Germinal center (tissue), 1 donor: ENCODE results near the gene POU2F1.
"Not testable (repeated sequence)": the region's sequence is repeated elsewhere in the genome, so short reads cannot be mapped to it uniquely, and the experiment has no call there.

Source experiments
- DNase-seq: peaks from one replicate; pipeline ENCODE4 v3.0.0; 2012; ENCODE audit warnings: mixed read lengths, low spot score

The POU2F1 gene

GRCh38 chr1:167205306-167206050 is 15.2 kb upstream of the POU2F1 start:
- not testable (repeated sequence) for DNase-seq

- no peak for DNase-seq
Measured at GRCh38 chr1:167206166-167206835, 14.4 kb upstream of the POU2F1 start.

- peak; percentile 25 for DNase-seq
Measured at GRCh38 chr1:167207940-167208623, 12.6 kb upstream of the POU2F1 start.

GRCh38 chr1:167208624-167208976 is 12.1 kb upstream of the POU2F1 start:
- no peak for DNase-seq

GRCh38 chr1:167209044-167209443 is 11.6 kb upstream of the POU2F1 start:
- no peak for DNase-seq

- DNase-seq = no peak
Measured at GRCh38 chr1:167210966-167211674, 9.6 kb upstream of the POU2F1 start.

- DNase-seq = no peak
Measured at GRCh38 chr1:167212025-167212424, 8.7 kb upstream of the POU2F1 start.

GRCh38 chr1:167216809-167217208 is 3.9 kb upstream of the POU2F1 start:
- DNase-seq = no peak

- no peak for DNase-seq
Measured at GRCh38 chr1:167219194-167219593, 1.5 kb upstream of the POU2F1 start.

GRCh38 chr1:167219646-167220536 is 795 bp upstream of the POU2F1 start:
- peak; percentile 84 for DNase-seq

GRCh38 chr1:167221126-167221737 is 546 bp downstream of the POU2F1 start:
- peak; percentile 16 for DNase-seq

- DNase-seq = peak; percentile 63
Measured at GRCh38 chr1:167221738-167222610, 1.3 kb downstream of the POU2F1 start.

- no peak for DNase-seq
Measured at GRCh38 chr1:167223144-167224103, 2.7 kb downstream of the POU2F1 start.

- not testable (repeated sequence) for DNase-seq
Measured at GRCh38 chr1:167224734-167225235, 4.1 kb downstream of the POU2F1 start.

GRCh38 chr1:167225920-167226319 is 5.2 kb downstream of the POU2F1 start:
- no peak for DNase-seq

- DNase-seq = no peak
Measured at GRCh38 chr1:167227934-167228378, 7.3 kb downstream of the POU2F1 start.

- no peak for DNase-seq
Measured at GRCh38 chr1:167229719-167230385, 9.2 kb downstream of the POU2F1 start.

- no peak for DNase-seq
Measured at GRCh38 chr1:167230437-167230836, 9.8 kb downstream of the POU2F1 start.
